ENCODE data around the gene POLD4. TPM values are rescaled to one million over a fixed set of nuclear protein-coding genes. Genes with fewer than 3 reads are reported as not detected.
"Not testable (repeated sequence)": the region's sequence is repeated elsewhere in the genome, so short reads cannot be mapped to it uniquely, and the experiment has no call there.

POLD4 gene
- total and polyA plus RNA-seq, 9 donors = 12.5 to 87.8 (median 47.2) TPM

- TF ChIP-seq EP300 (IDR thresholded peaks at IDR 0.05) (no peak), CTCF (IDR thresholded peaks at IDR 0.05) (no peak), POLR2A (IDR thresholded peaks at IDR 0.05) (no peak)
- Histone ChIP-seq H3K4me3 (no peak overlapping the region), H3K4me1 (ENCODE audit: insufficient read depth) (peaks cover 2% of the 10 kb centered on the region), H3K36me3 (no peaks in the 10 kb centered on the region), H3K9me3 (no peaks in the 10 kb centered on the region), H3K27ac (no peak overlapping the region), H3K27me3 (no peaks in the 10 kb centered on the region)
- intact Hi-C loops (cut with DNase I) = loop anchor here in 1 of 4 donors (10.0 kb wide), 1 partner anchor 256 kb away; no protein-coding TSS in a partner anchor
- DNase-seq = no peak
- WGBS, 3 donors = 89 to 96% (median 93%) methylated on average over 2 of the region's 2 CpGs
These were observed 32.7 kb downstream of the POLD4 start for GRCh38 chr11:67320691-67321090.

- H3K9me3 ChIP-seq = no peaks in the 10 kb centered on the region
- no peak overlapping the region for H3K4me3 ChIP-seq
- no peak overlapping the region for H3K27ac ChIP-seq
- no peaks in the 10 kb centered on the region for H3K36me3 ChIP-seq
- no peak for TF ChIP-seq EP300 (IDR thresholded peaks at IDR 0.05)
- TF ChIP-seq POLR2A (IDR thresholded peaks at IDR 0.05) = no peak
- no peak for TF ChIP-seq CTCF (IDR thresholded peaks at IDR 0.05)
- H3K27me3 ChIP-seq = no peaks in the 10 kb centered on the region
- H3K4me1 ChIP-seq (ENCODE audit: insufficient read depth) = peaks cover 2% of the 10 kb centered on the region
- intact Hi-C loops (cut with DNase I) = loop anchor here in 1 of 4 donors (10.0 kb wide), 1 partner anchor 255 kb away; no protein-coding TSS in a partner anchor
- no peak for DNase-seq
- WGBS, 3 donors = 10 to 30% (median 19%) methylated on average over 3 of the region's 3 CpGs
These were observed 33.3 kb downstream of the POLD4 start for GRCh38 chr11:67320011-67320410.

GRCh38 chr11:67318876-67319275 is 34.5 kb downstream of the POLD4 start:
- H3K27ac ChIP-seq; DNase-seq; H3K9me3 ChIP-seq; H3K27me3 ChIP-seq; H3K36me3 ChIP-seq; H3K4me3 ChIP-seq; H3K4me1 ChIP-seq (ENCODE audit: insufficient read depth): not testable (repeated sequence)
- WGBS, 3 donors = 82 to 91% (median 88%) methylated on average over 12 of the region's 12 CpGs
- intact Hi-C loops (cut with DNase I) = loop anchor here in 2 of 4 donors (5.0 kb wide), 2 partner anchors 52 to 237 kb away; partner anchors contain the start of gene GRK2 (in 1 of the 2)

- Histone ChIP-seq H3K36me3 (no peaks in the 10 kb centered on the region), H3K27me3 (no peaks in the 10 kb centered on the region), H3K9me3 (no peaks in the 10 kb centered on the region), H3K4me1 (ENCODE audit: insufficient read depth) (peaks cover 2% of the 10 kb centered on the region), H3K4me3 (peak overlapping the region; percentile 64), H3K27ac (peak overlapping the region in 1 of 2 donors; percentile 5)
- DNase-seq = no peak
- TF ChIP-seq POLR2A (IDR thresholded peaks at IDR 0.05) = no peak
- no peak for TF ChIP-seq CTCF (IDR thresholded peaks at IDR 0.05)
- no peak for TF ChIP-seq EP300 (IDR thresholded peaks at IDR 0.05)
- intact Hi-C loops (cut with DNase I) = loop anchor here (1.0 to 5.0 kb wide), 4 partner anchors 51 to 236 kb away; partner anchors contain the start of gene GRK2 (in 4 of the 4)
- WGBS, 3 donors = 0% methylated on average over 34 to 53 of the region's 53 CpGs
These were observed 35.3 kb downstream of the POLD4 start for GRCh38 chr11:67317888-67318555.
